Activated naive CD4-positive, alpha-beta T cell treated with anti-CD3 and anti-CD28 coated beads, Interleukin-2, amount 10 ng/mL, durations not matched to agents 7 days and 5 days (primary cell): ENCODE data around the gene TMEFF2.

Experiments used
- CTCF ChIA-PET: fragments of 350-600 bp; sonication (Branson Sonifier 250); formaldehyde crosslinking; loops from one replicate; lab custom pipeline; 2021; ENCODE audit warnings: antibody characterized with exemption; lab: Charles Lee
- DNase-seq: peaks from one replicate; pipeline ENCODE4 v3.0.0-alpha.2; 2020
- H3K27ac Mint-ChIP-seq: one replicate; pipeline ENCODE4 v1.8.0; 2021; ENCODE audit warnings: mild to moderate bottlenecking, moderate library complexity, mixed read lengths
- H3K27me3 Mint-ChIP-seq: one replicate; pipeline ENCODE4 v1.8.0; 2021; ENCODE audit warnings: mild to moderate bottlenecking, mixed read lengths
- H3K36me3 Mint-ChIP-seq: one replicate; pipeline ENCODE4 v1.8.0; 2021; ENCODE audit warnings: mixed read lengths
- H3K4me1 Mint-ChIP-seq: one replicate; pipeline ENCODE4 v1.8.0; 2021; ENCODE audit warnings: mixed read lengths
- H3K4me3 Mint-ChIP-seq: one replicate; pipeline ENCODE4 v1.8.0; 2021; ENCODE audit warnings: mild to moderate bottlenecking, moderate library complexity, mixed read lengths
- H3K9me3 Mint-ChIP-seq: one replicate; pipeline ENCODE4 v1.8.0; 2021; ENCODE audit warnings: mixed read lengths

TMEFF2 gene

DNA sequence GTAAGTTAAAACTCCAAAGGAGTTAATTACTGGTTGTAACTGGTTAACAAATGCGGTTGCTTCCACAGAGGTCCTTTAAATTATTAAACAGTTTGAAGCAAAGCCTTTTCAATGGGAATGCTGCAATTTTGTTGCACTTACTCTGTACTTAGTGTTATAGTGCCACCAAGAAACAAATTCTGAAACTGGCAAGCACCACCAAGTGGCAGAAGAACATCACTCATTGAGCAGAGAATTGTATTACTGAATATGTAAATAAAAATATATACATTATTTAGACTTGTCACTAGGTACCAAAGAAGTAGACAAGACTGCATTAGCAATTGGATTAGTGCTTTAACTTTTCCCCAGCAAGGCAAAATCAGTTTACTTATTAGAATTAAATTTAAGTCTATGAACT is 2.6 kb upstream of the TMEFF2 start:
- DNase-seq: no peak
- H3K4me1 Mint-ChIP-seq: peaks cover 29% of the 10 kb centered on the region
- no peaks in the 10 kb centered on the region for H3K36me3 Mint-ChIP-seq
- H3K27ac Mint-ChIP-seq: no peak overlapping the region
- CTCF ChIA-PET: no interaction called here
- no peaks in the 10 kb centered on the region for H3K9me3 Mint-ChIP-seq
- H3K27me3 Mint-ChIP-seq: peaks cover 45% of the 10 kb centered on the region
- no peak overlapping the region for H3K4me3 Mint-ChIP-seq

DNA sequence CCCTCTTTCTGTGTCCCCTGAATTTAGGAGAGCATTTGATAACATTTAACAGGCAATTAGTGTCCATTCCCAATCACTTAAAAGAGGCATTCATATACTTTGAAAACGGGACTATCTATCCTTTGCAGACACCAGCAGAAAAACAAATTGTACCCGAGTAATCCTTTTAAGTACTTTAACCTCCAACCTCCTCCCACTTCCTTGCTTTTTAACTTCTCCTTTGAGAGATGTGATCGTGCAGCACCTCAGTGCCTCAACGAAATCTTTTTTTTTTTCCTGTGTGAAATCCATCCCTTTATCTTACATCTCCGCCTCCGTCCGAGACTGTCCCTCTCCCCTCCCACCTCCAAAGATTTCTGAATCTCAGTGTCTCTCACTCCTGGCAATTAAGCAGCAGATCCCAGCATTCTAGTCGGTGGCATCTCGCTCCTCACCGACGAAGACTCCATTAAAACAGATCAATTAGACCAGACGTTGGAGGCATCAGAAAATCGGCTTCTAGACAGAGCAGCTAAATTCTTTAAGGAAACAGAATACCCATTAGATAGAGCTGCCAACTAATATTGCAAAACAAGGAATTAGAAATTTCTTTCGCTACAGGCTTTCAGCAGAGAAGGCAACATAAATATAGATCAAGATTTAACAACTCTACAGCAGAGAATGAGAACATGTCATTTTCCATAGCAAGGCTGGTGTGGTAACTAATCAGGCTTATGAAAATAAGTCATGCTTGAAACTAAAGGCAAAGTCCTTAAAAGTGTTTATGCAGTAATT is 1.9 kb upstream of the TMEFF2 start:
- Mint-ChIP-seq H3K4me1 (peaks cover 29% of the 10 kb centered on the region), H3K27ac (no peak overlapping the region), H3K4me3 (no peak overlapping the region), H3K27me3 (peaks cover 51% of the 10 kb centered on the region), H3K36me3 (no peaks in the 10 kb centered on the region), H3K9me3 (no peaks in the 10 kb centered on the region)
- CTCF ChIA-PET: no interaction called here
- DNase-seq: no peak

DNA sequence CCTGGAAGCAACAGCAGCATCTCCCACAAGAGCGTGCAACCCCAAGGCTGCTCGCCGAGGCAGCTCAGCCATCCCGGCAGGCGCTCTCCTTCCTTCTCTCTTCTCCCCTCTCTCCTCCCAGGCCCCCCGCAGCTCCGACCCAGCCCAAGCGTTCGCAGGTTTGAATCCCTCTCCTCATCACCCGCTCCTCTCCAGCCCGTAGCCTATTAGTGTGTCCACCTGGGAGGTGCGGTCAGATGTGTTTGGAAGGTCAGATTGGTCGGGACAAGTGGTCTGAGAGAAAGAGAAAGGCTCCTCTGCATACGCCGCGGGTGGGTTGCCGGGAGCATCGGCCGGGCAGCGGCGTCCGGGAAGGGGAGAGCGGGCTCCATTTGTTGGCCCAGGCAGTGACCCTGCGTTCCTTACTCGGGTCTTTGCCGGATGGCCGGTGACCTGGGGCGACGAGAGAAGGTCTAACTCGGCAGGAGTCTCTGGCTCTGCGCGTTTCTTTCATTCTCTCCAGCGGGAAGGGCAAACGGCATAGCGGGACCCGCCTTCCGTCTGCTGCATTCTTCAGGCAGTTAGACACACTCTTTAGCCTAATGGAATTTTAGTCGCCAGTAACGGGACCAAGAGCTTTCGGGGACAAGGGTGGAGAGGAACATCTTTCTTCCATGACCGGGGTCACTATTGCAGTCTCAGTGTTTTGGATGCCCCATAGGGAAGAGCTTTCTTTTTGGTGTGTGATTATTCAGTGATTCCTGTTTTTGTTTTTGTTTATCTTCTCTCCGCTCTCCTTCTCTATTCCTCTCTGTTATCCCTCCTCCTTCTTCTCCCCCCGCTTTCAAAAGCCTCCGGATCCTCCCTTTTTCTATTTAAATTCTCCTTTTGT is 1.1 kb upstream of the TMEFF2 start:
- no peaks in the 10 kb centered on the region for H3K36me3 Mint-ChIP-seq
- H3K9me3 Mint-ChIP-seq: no peaks in the 10 kb centered on the region
- H3K27ac Mint-ChIP-seq: no peak overlapping the region
- CTCF ChIA-PET: interaction anchor here (2.0 kb wide), 1 partner anchor 33 kb away, joined by 8 read pairs; no protein-coding TSS in a partner anchor
- H3K4me3 Mint-ChIP-seq: peak overlapping the region; percentile 29
- peaks cover 54% of the 10 kb centered on the region for H3K27me3 Mint-ChIP-seq
- peaks cover 29% of the 10 kb centered on the region for H3K4me1 Mint-ChIP-seq
- DNase-seq: peak; percentile 21

DNA sequence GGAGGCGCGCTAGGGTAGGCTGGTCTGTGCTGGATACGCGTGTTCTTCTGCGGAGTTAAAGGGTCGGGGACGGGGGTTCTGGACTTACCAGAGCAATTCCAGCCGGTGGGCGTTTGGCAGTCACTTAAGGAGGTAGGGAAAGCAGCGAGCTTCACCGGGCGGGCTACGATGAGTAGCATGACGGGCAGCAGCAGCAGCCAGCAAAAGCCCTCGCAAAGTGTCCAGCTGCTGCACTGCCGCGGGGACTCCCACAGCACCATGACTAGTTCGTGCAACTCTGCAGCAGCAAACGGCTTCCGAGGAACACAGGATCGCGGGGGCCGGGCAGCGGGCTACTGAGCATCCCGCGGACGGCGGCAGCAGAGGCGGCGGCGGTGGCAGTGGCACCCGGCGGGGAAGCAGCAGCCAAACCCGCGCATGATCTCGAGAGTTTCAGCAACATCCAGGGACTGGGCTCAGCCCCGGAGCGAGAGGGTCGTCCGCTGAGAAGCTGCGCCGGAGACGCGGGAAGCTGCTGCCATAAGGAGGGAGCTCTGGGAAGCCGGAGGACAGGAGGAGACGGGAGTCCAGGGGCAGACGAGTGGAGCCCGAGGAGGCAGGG is 368 bp downstream of the TMEFF2 start:
- CTCF ChIA-PET: interaction anchor here (0.7 to 2.0 kb wide), 2 partner anchors 32 to 382 kb away, joined by 3 to 8 read pairs; no protein-coding TSS in a partner anchor
- Mint-ChIP-seq H3K27me3 (peaks cover 54% of the 10 kb centered on the region), H3K36me3 (no peaks in the 10 kb centered on the region), H3K9me3 (no peaks in the 10 kb centered on the region), H3K27ac (no peak overlapping the region), H3K4me3 (peak overlapping the region; percentile 61), H3K4me1 (peaks cover 29% of the 10 kb centered on the region)
- DNase-seq: peak; percentile 24

DNA sequence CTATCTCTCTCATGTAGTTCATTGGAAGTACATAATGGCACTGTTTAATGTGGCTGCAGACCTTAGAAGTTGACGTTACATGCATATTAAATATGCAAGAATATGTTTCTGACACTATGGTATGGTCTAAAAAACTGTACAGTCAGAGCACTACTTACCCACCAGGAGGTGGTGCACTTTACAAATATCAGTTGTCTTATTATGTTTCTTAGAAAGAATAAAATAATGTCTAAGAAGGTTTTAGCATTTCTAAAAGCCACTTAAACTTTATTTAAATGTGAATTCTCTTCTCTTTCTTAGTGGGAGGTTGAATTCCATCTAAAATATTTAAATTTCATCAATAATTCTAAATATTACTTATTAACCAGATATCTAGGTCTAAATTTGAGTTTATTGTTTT is 4.3 kb downstream of the TMEFF2 start:
- Mint-ChIP-seq H3K27me3 (peaks cover 39% of the 10 kb centered on the region), H3K4me3 (no peak overlapping the region), H3K4me1 (peaks cover 16% of the 10 kb centered on the region), H3K27ac (no peak overlapping the region), H3K9me3 (no peaks in the 10 kb centered on the region), H3K36me3 (no peaks in the 10 kb centered on the region)
- DNase-seq: no peak
- CTCF ChIA-PET: no interaction called here

DNA sequence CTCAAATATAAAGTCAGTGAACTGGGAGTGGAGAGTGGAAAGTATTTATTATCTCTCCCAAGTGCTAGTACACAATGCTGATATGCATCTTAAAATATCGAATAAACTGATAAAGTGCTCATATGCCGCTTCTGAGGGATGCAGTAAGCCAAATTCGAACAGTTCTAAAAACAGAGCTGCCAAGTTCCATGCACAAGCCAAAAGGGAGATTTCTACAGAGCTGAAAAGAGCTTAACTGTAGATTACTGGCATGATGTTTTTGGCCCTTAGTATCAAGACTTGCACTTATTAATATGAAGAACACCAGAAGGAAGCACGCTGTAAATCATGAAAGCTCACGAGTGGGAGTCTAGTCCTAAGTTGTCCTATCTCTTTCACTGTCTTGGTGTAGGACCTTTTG is 7.9 kb downstream of the TMEFF2 start:
- Mint-ChIP-seq H3K4me3 (no peak overlapping the region), H3K36me3 (no peaks in the 10 kb centered on the region), H3K4me1 (no peaks in the 10 kb centered on the region), H3K27ac (no peak overlapping the region), H3K9me3 (no peaks in the 10 kb centered on the region), H3K27me3 (peaks cover 10% of the 10 kb centered on the region)
- CTCF ChIA-PET: no interaction called here
- DNase-seq: no peak

DNA sequence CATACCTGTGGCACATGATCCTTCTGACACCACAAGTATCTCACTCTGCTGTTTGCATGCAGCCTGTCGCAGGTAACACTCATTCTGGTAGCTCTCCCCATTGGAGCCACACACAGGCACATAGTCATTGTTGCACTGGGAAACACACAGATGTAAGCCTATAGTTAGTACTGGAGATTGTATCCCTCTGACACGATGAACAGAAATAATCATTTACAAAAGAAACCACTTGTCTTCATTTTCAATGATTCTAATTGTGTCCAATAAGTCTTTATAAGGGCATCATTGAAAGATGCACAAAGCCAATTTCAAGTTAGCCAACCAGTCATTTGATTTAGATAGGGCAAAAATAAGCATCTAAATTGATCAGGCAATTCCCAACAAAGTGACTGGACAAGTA is 10.4 kb downstream of the TMEFF2 start:
- H3K4me3 Mint-ChIP-seq: no peak overlapping the region
- peaks cover 5% of the 10 kb centered on the region for H3K27me3 Mint-ChIP-seq
- H3K4me1 Mint-ChIP-seq: no peaks in the 10 kb centered on the region
- H3K27ac Mint-ChIP-seq: no peak overlapping the region
- CTCF ChIA-PET: interaction anchor here (1.2 kb wide), 1 partner anchor 22 kb away, joined by 6 read pairs; no protein-coding TSS in a partner anchor
- no peaks in the 10 kb centered on the region for H3K36me3 Mint-ChIP-seq
- H3K9me3 Mint-ChIP-seq: no peaks in the 10 kb centered on the region
- DNase-seq: no peak

DNA sequence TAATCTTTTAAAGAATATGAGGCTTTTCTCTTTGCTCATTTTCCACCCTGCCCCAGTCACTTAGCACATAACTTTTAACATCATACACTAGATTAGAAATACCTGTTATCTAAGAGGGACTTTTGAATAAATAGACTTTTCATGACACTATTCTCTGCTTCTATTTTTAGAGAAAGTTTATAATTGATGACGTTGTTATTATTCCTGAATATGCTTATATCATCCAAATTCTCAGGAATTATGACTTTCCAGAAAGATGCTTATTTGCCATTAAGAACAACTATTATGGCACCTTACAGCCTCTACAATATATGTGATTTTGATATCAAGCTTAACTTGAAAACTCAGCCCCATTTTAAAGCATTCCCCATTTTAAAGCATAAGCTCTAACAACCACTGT is 11.4 kb downstream of the TMEFF2 start:
- CTCF ChIA-PET: interaction anchor here (1.2 kb wide), 1 partner anchor 21 kb away, joined by 6 read pairs; no protein-coding TSS in a partner anchor
- Mint-ChIP-seq H3K36me3 (no peaks in the 10 kb centered on the region), H3K27me3 (peaks cover 4% of the 10 kb centered on the region), H3K9me3 (no peaks in the 10 kb centered on the region), H3K27ac (no peak overlapping the region), H3K4me3 (no peak overlapping the region), H3K4me1 (no peaks in the 10 kb centered on the region)
- no peak for DNase-seq

DNA sequence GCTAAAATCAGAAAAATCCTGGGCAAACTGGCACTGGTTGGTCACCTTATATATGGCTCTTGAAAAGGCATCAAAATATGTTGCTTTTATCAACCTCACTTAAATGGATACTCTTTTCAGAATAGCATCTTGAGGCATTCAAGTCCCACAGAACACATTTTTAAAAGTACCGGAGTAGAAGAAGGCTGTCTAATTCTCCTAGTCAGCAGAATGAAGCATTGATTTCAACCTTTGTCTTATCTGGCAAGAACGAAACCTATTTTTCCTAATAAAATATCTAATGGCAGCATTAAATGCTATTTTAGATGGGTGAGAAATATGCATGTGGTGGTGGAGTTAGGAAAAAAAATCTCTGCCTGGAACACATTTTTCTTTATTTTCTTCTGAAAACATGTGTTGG is 27.8 kb downstream of the TMEFF2 start:
- no peak overlapping the region for H3K4me3 Mint-ChIP-seq
- CTCF ChIA-PET: no interaction called here
- no peaks in the 10 kb centered on the region for H3K36me3 Mint-ChIP-seq

DNA sequence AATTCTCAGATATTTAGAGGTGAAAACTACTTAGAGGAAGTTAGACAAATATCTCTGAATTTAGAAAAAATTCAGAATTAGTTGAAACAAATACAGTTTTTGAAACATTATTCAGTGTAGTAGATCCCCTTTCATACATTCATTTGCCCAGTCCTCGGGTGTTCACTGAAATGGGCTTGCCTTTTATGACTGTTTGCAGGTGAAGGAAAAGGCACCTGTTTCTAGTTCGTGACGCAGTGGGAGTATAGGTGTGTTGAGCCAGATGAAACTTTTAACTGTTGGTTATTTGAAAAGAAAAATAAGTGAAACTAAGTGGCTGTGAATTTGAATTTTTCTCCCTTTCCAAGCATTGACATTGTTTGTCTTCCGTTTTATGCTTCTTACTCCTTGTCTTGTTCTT is 28.9 kb downstream of the TMEFF2 start:
- Mint-ChIP-seq H3K9me3 (no peaks in the 10 kb centered on the region), H3K27ac (no peak overlapping the region), H3K4me1 (peaks cover 5% of the 10 kb centered on the region), H3K36me3 (no peaks in the 10 kb centered on the region), H3K27me3 (no peaks in the 10 kb centered on the region), H3K4me3 (no peak overlapping the region)
- CTCF ChIA-PET: no interaction called here
- DNase-seq: no peak

More for the DNA sequence above, 27.8 kb downstream of the TMEFF2 start:
- Mint-ChIP-seq H3K27me3 (peaks cover 8% of the 10 kb centered on the region), H3K27ac (no peak overlapping the region), H3K9me3 (no peaks in the 10 kb centered on the region), H3K4me1 (no peaks in the 10 kb centered on the region)
- no peak for DNase-seq

DNA sequence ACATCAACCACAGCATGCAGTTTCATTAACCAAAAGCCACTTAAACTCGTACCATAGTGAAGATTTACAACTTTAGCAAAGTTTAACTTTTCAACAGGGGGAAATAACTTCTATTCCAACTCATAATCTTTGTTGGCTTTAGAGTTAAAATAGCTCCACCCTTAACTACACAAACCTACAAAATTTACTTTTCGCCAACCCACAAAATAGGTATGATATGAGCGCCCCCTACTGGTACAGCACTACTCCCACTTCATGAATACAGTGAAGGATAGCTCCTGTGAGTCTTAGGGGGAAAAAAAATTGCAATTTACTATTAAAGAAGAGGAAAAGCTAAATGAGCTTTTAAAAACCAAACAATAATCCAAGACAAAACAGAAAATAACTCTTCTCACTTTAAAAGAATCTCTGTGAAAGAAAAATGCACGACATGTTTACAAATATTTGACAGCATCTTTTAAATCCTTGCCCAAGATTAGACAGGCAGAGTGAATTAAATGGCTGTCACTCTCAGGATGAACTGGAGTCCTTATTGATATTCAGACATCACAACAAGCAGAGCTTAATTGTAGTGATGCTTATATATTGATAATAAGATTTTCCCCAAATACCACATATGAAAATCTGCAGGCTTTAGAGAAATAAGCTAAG is 32.2 kb downstream of the TMEFF2 start:
- CTCF ChIA-PET: interaction anchor here (0.5 to 4.1 kb wide), 45 partner anchors 8 to 998 kb away, joined by 3 to 103 read pairs (median 5); partner anchors contain the start of gene TMEFF2

DNA sequence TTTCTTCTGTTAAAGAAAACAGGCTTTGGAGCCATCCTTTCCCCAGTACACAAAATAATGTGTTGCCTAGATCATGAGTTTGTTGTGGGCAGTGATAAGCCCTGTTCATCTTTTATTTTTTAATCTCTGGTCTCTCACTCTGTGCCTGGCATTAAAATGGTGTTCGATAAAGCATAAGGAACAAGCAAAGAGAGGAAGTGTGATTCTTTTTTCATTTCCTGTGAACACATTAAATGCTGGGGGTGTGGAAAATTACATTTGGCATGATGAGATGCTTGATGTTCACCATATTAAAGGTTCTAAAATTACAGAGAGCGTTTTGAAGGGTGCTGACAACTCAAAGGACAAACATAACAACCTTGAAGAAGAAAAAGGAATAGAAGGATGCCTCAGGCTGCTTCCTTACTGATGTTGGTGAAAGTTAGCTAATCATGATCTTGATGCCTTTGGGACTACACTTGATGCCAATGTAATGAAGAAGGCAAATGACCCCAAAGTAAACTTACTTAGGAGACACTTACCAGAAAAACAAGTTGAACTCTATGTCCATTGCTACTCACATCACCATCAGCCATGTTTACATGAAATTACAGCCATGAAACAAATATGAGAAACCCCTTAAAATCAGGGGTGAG is 33.0 kb downstream of the TMEFF2 start:
- H3K4me1 Mint-ChIP-seq: peaks cover 5% of the 10 kb centered on the region

More for the DNA sequence above, 32.2 kb downstream of the TMEFF2 start:
- no peaks in the 10 kb centered on the region for H3K27me3 Mint-ChIP-seq
- no peaks in the 10 kb centered on the region for H3K36me3 Mint-ChIP-seq
- peak; percentile 70 for DNase-seq
- peaks cover 5% of the 10 kb centered on the region for H3K4me1 Mint-ChIP-seq
- no peak overlapping the region for H3K4me3 Mint-ChIP-seq
- H3K9me3 Mint-ChIP-seq: no peaks in the 10 kb centered on the region
- H3K27ac Mint-ChIP-seq: no peak overlapping the region

DNA sequence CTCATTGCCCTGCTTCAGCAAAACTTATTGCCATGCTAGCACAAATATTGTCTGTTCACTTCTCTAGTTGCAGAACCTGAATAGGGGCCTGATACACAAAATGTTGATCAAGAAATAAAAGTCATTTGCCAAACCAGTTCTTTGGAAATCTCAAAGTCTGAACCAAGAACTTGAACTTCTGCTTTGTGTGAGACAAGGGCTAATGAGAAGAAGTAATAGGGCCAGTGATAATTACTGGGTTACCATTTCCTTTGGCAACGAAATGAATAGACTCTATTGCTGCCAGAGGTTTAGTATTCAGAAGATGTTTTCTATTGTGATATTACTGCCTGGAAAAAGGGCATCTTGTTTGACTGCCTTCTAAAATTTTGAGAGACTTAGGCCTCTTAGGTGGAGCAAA is 35.0 kb downstream of the TMEFF2 start:
- CTCF ChIA-PET: interaction anchor here (1.5 to 4.1 kb wide), 2 partner anchors 347 to 593 kb away, joined by 5 to 59 read pairs; no protein-coding TSS in a partner anchor
- H3K27ac Mint-ChIP-seq: no peak overlapping the region
- H3K27me3 Mint-ChIP-seq: no peaks in the 10 kb centered on the region
- no peak overlapping the region for H3K4me3 Mint-ChIP-seq
- DNase-seq: no peak
- no peaks in the 10 kb centered on the region for H3K36me3 Mint-ChIP-seq
- no peaks in the 10 kb centered on the region for H3K9me3 Mint-ChIP-seq
- peaks cover 5% of the 10 kb centered on the region for H3K4me1 Mint-ChIP-seq

More for the DNA sequence above, 33.0 kb downstream of the TMEFF2 start:
- Mint-ChIP-seq H3K36me3 (no peaks in the 10 kb centered on the region), H3K4me3 (no peak overlapping the region), H3K27me3 (no peaks in the 10 kb centered on the region), H3K9me3 (no peaks in the 10 kb centered on the region), H3K27ac (no peak overlapping the region)
- CTCF ChIA-PET: interaction anchor here (0.7 to 4.1 kb wide), 36 partner anchors 8 to 997 kb away, joined by 3 to 103 read pairs (median 6); partner anchors contain the start of gene TMEFF2
- no peak for DNase-seq
